ENCODE measurements around the gene WNT2.
A peak's percentile ranks its signal among the peaks of the same experiment; 100 is the strongest.

WNT2 gene

DNA sequence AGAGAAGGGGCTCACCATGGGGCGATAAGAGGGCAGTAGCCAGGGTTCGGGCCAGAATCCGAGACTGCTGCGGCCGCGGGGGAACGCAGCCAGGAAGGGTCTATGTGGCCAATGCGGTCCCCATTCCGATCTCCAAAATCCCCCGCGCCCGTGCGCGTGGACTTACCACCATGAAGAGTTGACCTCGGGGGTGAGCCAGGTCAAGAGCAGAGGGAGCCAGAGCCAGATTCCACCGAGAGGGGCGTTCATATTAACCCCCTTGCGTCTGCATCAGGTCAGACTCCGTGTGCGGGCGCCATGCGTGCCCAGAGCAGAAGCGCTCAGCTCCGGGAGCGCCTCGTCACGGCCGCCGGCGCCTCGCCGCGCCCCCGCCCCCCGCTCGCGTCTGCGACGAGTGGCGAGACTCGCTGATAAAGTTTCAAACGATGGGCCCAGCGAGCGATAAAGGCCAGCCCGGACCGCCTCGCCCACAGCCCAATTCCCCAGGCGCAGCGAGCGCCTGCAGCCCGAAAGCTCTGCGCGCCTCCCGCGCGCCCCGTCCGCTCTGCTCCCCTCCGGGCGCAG is at the start of gene WNT2:
Gene WNT2 (minus strand): TSS at position 318 of the 564 bp plus-strand sequence. CDS start 69 bp downstream, at position 249.
- peak; percentile 58 for DNase-seq (ENCODE audit: low read depth, low spot score)

- no peak for DNase-seq (ENCODE audit: low read depth, low spot score)
Measured at GRCh38 chr7:117372073-117372472, 49.2 kb upstream of the WNT2 start.

DNA sequence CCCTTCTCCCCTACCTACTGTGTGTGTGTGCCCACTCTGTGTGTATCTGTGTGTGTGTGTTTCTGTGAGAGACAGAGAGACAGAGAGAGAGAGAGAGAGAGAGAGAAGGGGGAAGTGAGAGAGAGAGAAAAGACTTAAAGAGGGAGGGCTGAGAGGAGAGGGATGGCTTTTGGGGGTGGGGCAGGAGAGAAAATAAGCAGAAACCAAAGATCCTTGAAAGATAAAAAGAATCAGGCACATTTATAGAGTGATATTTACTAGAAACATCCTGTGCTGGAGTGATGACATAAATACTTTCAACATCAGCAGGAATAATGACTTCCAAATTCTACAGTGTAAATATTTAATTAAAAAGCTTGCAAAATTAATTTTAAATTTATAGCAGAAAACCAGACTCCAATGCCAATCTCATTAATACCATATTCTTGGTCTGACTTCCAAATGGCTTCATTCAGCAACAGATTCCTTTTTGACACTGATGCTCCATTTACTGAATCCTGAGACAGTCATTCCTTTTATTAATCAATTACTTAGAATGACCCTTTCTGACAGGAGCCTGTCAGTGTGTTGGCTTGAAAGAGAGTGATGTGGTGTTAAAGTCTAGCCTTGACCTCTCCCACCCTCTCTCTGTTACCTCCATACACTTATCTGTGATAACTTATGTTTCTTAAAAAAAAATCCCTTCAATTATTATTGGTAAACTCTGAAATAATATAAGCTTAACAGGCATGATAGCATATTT is 41.7 kb upstream of the WNT2 start:
- DNase-seq (ENCODE audit: low read depth, low spot score) = no peak

- no peak for DNase-seq (ENCODE audit: low read depth, low spot score)
Measured at GRCh38 chr7:117362294-117362888, 39.5 kb upstream of the WNT2 start.

DNA sequence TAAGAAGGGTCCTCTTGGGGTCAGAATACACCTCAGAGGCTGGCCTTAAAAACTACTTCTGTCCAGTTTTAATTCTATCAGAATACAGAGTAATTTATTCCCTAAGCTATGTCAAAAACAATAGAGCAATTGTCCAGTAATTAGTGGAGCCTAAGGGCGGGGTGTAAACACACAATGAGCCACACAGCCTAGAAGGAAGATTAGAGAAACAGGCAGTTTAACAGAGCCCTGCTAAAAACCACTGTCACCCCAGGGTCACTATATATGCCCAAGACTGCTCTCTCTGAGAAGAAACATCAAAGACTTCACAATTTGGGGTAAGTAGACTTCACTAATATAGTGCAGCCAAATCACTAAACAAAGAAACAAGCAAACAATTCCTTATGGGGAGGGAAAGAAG is 27.2 kb upstream of the WNT2 start:
- DNase-seq (ENCODE audit: low read depth, low spot score) = no peak

DNA sequence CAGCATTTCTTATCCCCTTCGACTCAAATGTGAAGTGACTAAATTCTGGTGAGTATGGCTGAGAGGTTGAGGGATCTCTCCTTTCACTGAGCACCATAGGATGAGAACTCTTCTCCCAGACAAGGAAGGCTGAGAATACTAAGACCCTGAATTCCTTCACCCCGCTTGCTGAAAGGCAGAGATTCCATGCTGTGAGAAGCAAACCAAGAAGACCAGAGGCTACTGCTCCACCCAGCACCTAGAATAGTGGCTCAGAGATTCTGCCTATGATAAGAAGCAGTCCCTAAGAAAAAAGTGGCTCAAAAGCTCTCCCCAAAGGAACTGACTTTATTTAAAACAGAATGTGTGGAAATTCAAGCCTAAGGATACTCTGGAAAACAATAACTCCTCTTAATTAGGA is 26.7 kb upstream of the WNT2 start:
- no peak for DNase-seq (ENCODE audit: low read depth, low spot score)

DNA sequence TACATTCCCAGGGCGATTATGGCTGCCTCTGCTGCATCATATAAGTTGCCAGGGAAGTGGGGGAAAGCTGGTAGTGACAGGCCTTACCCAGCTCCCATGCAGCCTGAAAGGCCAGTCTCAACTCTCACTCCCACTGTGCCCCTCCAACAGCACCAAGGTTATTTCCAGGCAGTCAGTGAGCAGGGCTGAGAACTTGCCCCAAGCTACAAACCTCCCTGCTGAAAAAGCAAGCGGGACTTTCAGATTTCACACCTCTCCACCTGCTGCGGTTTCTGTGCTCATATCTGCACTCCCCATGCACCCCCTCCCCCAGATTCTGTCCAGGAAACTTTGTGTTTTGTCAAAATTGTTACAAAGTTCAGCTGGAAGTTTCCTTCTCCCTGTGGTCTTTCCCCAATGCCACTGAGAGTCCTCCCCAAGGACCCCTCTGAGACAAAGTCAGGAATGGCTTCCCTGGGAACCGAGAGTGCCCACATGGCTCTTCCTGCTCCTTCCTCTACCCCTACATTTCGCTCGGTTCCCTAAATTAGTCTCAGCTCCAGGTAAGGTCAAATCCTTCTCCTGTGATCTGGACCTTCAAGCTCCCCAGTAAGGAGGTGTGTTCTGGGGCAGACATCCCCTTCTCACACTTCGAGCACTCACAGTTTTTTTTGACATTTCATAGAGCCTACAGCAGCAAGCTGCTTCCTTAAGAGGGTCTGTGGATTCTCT is 25.3 kb upstream of the WNT2 start:
- DNase-seq (ENCODE audit: low read depth, low spot score) = no peak

DNA sequence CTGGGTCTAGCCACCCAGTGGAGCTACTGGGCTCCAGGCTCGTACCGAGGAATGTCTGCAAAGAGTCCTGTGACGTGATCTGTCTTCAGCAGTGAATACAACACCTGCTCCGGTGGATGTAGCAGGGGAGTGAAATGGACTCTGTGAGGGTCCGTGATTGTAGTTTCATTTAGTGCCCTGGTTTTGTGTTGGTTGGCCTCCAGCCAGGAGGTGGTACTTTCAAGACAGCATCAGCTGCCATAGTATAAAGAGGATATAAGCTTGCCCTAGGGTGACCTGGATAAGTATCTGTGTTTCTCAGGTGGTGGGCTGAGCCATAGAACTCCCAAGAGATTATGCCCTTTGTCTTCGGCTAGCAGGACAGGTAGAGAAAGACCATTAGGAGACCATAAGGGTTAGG is 24.6 kb upstream of the WNT2 start:
- no peak for DNase-seq (ENCODE audit: low read depth, low spot score)

GRCh38 chr7:117346161-117346560 is 23.3 kb upstream of the WNT2 start:
- no peak for DNase-seq (ENCODE audit: low read depth, low spot score)

- DNase-seq (ENCODE audit: low read depth, low spot score) = no peak
Measured at GRCh38 chr7:117338020-117338419, 15.2 kb upstream of the WNT2 start.

GRCh38 chr7:117333168-117333567 is 10.3 kb upstream of the WNT2 start:
- DNase-seq (ENCODE audit: low read depth, low spot score) = no peak

- DNase-seq (ENCODE audit: low read depth, low spot score) = no peak
Measured at GRCh38 chr7:117332031-117332430, 9.2 kb upstream of the WNT2 start.

GRCh38 chr7:117325836-117326235 is 3.0 kb upstream of the WNT2 start:
- DNase-seq (ENCODE audit: low read depth, low spot score) = peak; percentile 36

- DNase-seq (ENCODE audit: low read depth, low spot score) = no peak
Measured at GRCh38 chr7:117324960-117325359, 2.1 kb upstream of the WNT2 start.

GRCh38 chr7:117323851-117324711 is 1.2 kb upstream of the WNT2 start:
- DNase-seq (ENCODE audit: low read depth, low spot score) = peak; percentile 66

GRCh38 chr7:117323305-117323850 is 520 bp upstream of the WNT2 start:
- peak; percentile 50 for DNase-seq (ENCODE audit: low read depth, low spot score)

GRCh38 chr7:117320523-117320922 is 2.3 kb downstream of the WNT2 start:
- DNase-seq (ENCODE audit: low read depth, low spot score) = no peak

GRCh38 chr7:117319181-117319580 is 3.7 kb downstream of the WNT2 start:
- no peak for DNase-seq (ENCODE audit: low read depth, low spot score)

DNA sequence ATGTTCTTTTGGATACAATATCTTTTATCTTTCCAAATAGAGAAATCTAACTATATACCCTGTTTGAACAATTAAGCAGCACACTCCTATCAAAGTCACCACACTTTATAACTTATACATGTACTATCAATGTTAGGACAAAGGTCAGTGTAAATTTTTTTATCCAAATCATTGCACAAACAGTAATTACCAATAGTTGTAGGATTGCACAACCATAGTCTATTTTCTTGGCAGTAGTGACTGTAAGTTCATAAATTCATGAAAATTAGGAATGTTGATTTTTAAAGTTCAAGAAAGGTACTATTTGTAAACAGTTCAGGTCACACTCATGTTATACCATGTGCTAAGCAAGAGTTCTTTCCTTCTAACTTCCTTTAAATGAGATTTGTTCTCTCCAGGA is 9.3 kb downstream of the WNT2 start:
- DNase-seq (ENCODE audit: low read depth, low spot score) = no peak

DNA sequence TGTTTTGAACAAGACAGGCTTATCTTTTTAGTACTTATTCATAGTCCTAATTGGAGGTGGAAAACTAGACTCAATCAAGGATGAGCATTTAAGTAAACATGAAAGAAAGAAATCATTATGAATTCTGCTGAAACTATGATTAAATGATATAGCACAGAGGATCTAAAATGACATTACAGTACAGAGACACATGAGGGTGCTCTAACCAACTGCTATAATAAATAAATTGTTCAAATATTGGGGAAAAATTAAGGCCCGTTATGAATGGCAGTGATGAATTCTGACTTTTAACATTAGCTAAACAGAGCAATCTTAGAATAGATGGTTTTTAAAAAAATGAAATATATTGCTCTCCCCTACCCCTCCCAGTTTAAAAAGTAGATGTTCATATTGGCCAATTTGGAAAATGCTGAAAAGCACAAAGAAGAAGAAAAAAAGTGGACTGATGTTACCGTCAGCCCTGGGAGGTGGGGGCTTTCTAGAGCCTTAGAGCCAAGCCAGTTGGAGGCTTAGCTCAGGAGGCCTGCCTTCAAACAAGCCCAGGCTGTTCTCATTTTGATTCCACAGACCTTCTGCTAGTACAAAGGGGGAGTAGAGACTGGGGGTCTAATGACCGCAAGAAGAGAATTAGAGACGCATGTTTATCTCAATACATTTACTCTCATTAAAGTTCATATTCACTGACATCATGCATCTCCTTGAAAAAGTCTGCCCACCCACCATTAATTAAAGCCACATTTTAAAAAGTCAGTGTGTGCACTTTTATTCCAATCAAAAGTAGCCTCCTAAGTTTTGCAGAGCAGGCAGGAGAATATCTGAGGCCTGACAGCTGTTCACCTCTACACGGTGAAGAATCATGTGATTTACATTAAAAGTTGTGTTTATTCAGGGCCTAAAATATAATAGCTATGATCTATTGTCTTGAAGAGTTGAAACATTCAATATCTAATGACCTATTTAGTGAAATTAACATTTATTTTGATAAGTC is 10.0 kb downstream of the WNT2 start:
- DNase-seq (ENCODE audit: low read depth, low spot score) = no peak

All from astrocyte of the hippocampus (primary cell).